ENCODE data around the gene DOCK4.

- TF ChIP-seq CTCF (IDR thresholded peaks at IDR 0.05) (no peak), POLR2A (IDR thresholded peaks at IDR 0.05) (no peak)
These were observed 230.9 kb downstream of the DOCK4 start for GRCh38 chr7:111975346-111975745.

Measured in thyroid gland (tissue), 4 donors.